GM18511 (cell line): ENCODE measurements around the gene SCN7A.
"Not testable (repeated sequence)": the region's sequence is repeated elsewhere in the genome, so short reads cannot be mapped to it uniquely, and the experiment has no call there.

ENCODE experiments used
- ATAC-seq: cut with Tn5 transposase; IDR thresholded peaks from one replicate; pipeline ENCODE4 v1.9.1; 2021; ENCODE audit warnings: mild to moderate bottlenecking, moderate library complexity; ENCODE audit not compliant: unreplicated experiment

SCN7A gene

GRCh38 chr2:166454006-166454595 is 39.9 kb downstream of the SCN7A start:
- ATAC-seq = no peak

DNA sequence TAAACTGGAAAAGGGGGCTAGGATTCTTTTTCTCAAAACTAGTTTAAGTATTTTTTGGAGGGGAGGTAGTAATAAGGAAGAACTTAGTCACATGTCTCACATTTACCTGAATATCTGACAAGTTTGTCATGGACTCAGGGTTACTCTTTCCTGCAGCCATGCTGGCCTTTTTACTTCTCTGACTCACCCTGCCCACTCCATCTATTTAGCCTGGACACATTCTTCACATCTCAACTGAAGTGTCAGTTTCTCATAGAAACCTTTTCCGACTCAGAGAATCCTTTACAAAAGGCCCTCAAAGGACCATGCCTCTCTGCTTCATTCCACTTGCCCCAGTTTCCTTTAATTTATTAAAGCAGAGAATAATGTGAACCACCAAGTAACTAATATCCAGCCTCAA is 42.6 kb downstream of the SCN7A start:
- ATAC-seq = no peak

DNA sequence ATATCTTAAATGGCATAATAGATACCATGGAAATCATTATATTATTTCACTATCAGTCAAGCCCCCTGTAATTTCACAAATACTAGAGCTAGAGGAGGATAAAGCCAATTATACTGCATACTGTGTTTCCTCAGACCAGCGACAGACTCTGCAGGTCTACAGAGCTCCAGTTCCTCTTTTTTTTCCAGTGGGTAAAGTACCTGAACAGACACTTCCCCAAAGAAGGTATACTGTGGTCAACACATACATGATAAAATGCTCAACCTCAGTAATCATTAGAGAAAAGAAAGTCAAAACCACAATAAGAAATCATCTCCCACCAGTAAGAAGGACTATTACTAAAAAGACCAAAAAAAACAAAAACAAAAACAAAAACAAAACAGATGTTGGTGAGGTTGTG is 44.6 kb downstream of the SCN7A start:
- ATAC-seq = peak; percentile 90

DNA sequence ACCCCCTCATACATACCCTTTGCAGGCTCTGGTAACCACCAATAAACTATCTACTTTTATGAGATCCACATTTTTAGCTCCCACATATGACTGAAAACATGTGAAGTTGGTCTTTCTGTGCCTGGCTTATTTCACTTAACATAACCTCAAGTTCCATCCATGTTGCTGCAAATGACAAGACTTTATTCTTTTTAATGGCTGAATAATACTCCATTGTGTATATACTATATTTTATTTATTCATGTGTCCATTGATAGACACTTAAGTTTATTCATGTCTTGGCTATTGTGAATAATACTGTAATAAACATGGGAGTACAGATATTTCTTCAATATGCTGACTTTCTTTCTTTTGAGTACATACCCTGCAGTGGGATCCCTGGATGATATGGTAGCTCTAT is 45.9 kb downstream of the SCN7A start:
- no peak for ATAC-seq

DNA sequence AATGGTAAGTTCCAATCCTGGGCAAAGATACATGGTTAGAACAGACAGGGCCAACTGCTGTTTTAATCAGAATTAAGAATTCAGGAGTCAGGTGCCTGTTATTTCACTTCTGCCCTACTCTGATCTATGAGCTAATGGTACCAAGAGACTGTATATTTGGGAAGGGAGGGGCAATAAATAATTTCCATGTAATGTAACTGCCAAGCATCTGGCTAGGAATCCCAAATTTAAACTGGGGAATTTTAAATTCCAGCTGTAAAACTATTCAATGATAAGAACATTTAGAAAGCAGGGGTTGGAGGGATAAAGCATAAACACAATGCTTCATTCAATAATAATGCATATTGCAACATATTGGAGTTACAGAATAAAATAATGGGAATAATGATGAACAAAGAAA is 49.7 kb downstream of the SCN7A start:
- no peak for ATAC-seq

DNA sequence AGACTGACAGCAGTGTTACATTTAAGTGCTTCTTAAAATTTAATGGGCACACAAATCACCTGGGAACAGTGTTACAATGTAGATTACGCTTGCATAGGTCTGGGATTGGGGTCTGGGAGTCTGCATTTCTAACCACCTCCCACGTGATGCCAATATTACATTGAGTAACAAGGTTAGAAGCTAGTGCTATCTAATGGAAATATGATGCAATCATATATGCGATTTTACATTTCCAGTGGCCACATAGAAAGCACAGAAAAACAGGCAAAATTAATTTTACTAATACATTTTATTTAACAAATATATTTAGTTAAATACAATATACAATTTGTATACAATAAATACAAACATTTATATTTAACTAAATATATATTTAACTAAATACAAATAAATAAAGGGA is 53.7 kb downstream of the SCN7A start:
- ATAC-seq = no peak

DNA sequence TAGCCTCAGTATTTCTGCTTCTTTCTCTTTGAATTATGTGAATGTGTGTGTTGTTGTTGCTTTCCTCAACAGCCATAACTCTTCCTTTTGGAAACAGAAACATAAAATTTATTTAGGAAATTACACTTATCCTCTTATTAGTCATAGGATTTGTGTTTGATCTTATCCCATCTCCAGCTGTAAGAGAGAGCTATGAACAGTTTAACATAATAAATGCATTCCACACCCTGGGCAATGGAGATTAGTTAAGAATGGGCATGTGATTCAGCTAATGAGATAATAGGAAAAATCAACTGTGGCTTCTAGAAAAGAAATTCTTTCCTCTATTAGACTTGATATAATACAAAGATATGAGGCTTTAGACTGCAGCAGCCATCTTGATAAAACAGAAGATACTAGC is 55.0 kb downstream of the SCN7A start:
- ATAC-seq = no peak

DNA sequence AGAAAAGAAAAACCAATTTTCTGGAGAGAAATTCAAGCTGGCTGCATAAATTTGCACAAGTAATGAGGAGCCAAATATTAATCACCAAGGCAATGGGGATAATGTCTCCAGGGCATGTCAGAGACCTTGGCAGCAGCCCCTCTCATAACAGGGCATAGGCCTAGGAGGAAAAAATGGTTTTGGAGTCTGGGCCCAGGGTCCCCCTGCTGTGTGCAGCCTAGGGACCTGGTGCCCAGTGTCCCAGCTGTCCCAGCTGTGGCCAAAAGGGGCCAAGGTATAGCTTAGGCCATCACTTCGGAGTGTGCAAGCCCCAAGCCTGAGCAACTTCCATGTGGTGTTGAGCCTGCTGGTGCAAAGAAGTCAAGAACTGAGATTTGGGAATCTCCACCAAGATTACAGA is 57.1 kb downstream of the SCN7A start:
- no peak for ATAC-seq

DNA sequence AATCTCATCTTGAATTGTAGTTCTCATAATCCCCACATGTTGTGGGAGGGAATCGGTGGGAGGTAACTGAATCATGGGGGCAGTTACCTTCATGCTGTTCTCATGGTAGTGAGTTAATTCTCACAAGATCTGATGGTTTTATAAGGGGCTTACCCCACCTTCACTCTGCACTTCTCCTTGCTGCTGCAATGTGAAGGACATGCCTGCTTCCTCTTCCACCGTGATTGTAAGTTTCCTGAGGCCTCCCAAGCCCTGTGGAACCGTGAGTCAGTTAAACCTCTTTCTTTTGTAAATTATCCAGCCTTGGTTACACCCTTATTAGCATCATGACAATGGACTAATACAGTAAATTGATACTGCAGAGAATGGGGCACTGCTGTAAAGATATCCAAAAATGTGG is 57.9 kb downstream of the SCN7A start:
- no peak for ATAC-seq

GRCh38 chr2:166434491-166434890 is 59.6 kb downstream of the SCN7A start:
- no peak for ATAC-seq

- no peak for ATAC-seq
Observed at GRCh38 chr2:166433457-166433856, 60.6 kb downstream of the SCN7A start.

DNA sequence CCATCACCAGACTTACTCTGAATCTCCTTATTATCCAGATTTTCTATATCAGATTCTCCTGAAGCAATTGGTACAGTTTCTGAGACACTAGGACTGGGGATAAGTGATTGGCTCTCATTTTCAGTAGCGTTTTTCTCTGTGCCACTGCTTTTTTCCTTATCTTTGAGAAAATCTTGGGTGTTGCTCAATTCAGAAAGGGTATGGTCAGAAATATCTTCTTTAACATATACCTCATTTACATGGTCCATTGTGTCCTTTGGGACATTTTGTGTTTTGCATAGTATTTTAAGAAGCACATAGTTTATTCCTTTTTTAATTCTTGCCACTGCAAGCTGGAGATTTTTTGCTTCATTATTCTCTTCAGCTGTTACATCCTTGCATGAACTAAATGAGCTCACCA is 61.7 kb downstream of the SCN7A start:
- ATAC-seq = no peak

DNA sequence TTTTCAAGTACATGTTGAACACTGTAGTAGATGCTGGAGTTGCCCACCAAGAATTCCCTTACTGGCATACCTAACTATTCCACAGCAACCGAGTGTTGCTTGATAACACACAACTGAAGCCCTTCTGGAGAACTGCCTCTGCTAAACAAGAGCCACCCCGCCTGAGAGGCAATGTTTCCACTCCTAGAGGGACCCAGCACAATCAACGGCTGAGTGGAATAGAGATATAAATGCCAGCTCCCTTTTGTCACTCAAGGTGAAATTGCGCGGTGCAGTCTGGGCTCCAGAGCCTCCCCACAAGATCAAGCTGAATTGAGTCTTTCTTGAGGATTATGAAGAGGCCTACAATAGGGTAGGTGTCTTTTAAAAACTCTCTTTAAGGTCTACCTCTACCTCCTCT is 69.2 kb downstream of the SCN7A start:
- ATAC-seq = no peak

GRCh38 chr2:166419616-166419934 is 74.5 kb downstream of the SCN7A start:
- ATAC-seq = no peak

DNA sequence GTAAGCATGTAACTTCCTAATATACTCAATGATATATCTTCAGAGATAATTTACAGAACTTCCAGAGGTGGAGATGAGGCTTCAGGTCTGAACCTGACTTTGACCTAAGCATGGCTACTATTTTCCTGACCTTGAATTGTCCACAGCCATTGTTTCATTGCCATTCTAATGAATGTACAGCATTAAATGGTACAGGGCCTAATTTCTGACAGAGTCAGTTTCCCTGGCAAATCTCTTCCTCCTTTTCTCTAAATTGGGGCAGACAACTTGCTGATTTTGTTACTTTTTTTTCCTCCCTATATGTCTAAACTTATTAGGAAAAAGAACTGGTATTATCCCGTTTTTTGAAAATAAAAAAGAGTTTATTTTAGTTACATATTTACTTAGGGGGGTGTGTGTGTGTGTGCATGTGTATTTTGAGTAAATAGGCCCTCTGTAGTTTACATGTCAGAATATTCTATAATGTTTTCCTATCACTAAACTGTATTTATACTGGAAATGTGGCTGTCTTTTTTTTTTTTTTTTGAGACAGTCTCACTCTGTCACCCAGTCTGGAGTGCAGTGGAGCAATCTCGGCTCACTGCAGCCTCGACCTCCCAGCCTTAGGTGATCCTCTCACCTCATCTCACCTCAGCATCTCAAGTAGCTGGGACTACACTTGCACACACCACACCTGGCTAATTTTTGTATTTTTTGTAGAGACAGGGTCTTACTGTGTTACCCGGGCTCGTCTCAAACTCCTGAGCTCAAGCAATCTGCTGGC is 75.0 kb downstream of the SCN7A start:
- no peak for ATAC-seq

- ATAC-seq = peak; percentile 60
Observed at GRCh38 chr2:166417669-166418068, 76.4 kb downstream of the SCN7A start.

GRCh38 chr2:166413255-166413654 is 80.8 kb downstream of the SCN7A start:
- no peak for ATAC-seq

GRCh38 chr2:166411473-166412230 is 82.4 kb downstream of the SCN7A start:
- ATAC-seq = no peak

DNA sequence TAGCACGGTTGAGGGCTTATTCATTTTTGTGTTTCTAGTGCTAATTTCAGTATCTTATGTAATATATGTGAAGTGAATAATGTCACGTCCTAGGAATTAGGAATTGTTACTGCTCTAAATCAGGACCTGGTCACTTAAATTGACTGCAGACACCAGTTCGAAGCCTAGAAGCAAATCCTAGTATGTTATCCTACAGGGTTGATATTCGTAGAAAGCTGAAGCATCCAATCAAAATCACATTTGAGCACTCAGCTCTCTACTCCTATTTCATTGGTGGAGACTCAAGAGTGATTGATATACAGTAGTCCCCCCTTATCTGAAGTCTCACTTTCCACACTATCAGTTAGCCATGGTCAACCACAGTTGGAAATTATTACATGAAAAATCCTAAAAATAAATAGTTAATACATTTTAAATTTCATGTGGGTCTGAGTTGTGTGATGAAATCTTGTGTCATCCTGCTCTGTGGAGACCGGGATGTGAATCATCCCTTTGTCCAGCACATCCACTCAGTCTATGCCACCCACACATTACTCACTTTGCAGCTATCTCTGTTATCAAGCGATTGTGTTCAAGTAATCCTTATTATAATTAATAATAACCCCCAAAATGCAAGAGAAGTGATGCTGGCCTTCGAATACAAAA is 83.1 kb downstream of the SCN7A start:
- ATAC-seq = no peak

- ATAC-seq = not testable (repeated sequence)
Observed at GRCh38 chr2:166407746-166408145, 86.3 kb downstream of the SCN7A start.

- ATAC-seq = no peak
Observed at GRCh38 chr2:166406374-166406773, 87.7 kb downstream of the SCN7A start.

DNA sequence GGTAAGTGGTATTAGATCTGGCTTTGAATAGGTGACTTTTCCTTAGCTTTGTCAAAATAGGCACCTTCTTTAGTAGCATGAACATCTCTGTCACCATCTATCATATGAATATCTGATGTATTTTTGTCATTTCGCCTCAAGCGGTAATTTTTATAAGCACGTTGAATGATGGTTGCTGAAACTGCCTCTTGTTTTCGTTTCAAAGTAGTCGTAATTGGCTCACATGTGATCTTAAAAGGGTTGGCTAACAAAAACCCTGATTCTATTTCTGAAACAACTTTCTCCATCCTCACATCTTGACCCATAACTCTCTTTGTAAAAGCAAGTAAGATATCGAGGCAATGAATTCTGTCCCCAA is 88.5 kb downstream of the SCN7A start:
- no peak for ATAC-seq
